Peyer's patch (tissue), 4 donors: ENCODE measurements around the gene MGMT.

Experiments used
- CTCF ChIP-seq, 6 experiments: fragments of 450-650 bp in 4 of 6; fragments of 200-600 bp in 2 of 6; sonication (generic) in 1 of 6; IDR thresholded peaks; one replicate each; pipeline ENCODE4 v1.5.1; 2017 to 2019; ENCODE audit warnings: antibody characterized with exemption in 6 of 6, mild to moderate bottlenecking in 3 of 6, moderate library complexity in 1 of 6
- POLR2A ChIP-seq, 2 donors: fragments of 450-650 bp; IDR thresholded peaks; one replicate each; pipeline ENCODE4 v1.5.1; 2017; ENCODE audit warnings: antibody characterized with exemption in 2 of 2, mild to moderate bottlenecking in 2 of 2, moderate library complexity in 2 of 2

- no peak for TF ChIP-seq CTCF (IDR thresholded peaks at IDR 0.05)
- no peak for TF ChIP-seq POLR2A (IDR thresholded peaks at IDR 0.05)
These were observed 61.4 kb downstream of the MGMT start for GRCh38 chr10:129528376-129528978.
